ENCODE measurements around the gene DAB1. TPM values are rescaled to one million over a fixed set of nuclear protein-coding genes. Genes with fewer than 3 reads are reported as not detected.

Gene DAB1
- total RNA-seq, 1 experiment from 2014 or later = not detected

- ChIA-PET RAD21 (ENCODE audit: low non-redundant PET in 1 of 2, low total read pairs in 2 of 2, uncharacterized antibody in 2 of 2, unreplicated experiment in 2 of 2) (no interaction called here), CTCF (no interaction called here), POLR2A (no interaction called here)
- no peaks in the 10 kb centered on the region for H3K79me2 ChIP-seq (ENCODE audit: insufficient read depth, low read length)
- no peaks in the 10 kb centered on the region for H3K9me2 ChIP-seq (ENCODE audit: insufficient read depth)
- H3K4me3 ChIP-seq (replicated peaks in 1 of 2; ENCODE audit: low read depth in 1 of 2, low read length in 2 of 2) = no peak overlapping the region
- H3K9ac ChIP-seq (ENCODE audit: low read length) = no peak overlapping the region
- H3K9me3 ChIP-seq (ENCODE audit: control insufficient read depth in 1 of 2, insufficient read depth in 1 of 2, low read depth in 1 of 2, low read length in 2 of 2) = no peaks in the 10 kb centered on the region
- TF ChIP-seq ELF1 (IDR thresholded peaks at IDR 0.05; ENCODE audit: borderline replicate concordance, low read depth) (no peak), ZFX (IDR thresholded peaks at IDR 0.05) (no peak), SP1 (IDR thresholded peaks at IDR 0.05; ENCODE audit: low read depth) (no peak), CEBPB (IDR thresholded peaks at IDR 0.05; ENCODE audit: low read depth) (no peak), REST (IDR thresholded peaks at IDR 0.05; ENCODE audit: low read depth) (no peak), MAX (IDR thresholded peaks at IDR 0.05) (no peak), POLR2AphosphoS5 (IDR thresholded peaks at IDR 0.05; ENCODE audit: low read depth, low read length) (no peak), ATF3 (IDR thresholded peaks at IDR 0.05) (no peak), CTCF (IDR thresholded peaks at IDR 0.05 in 2 of 3, conservative IDR thresholded peaks at IDR 0.05 in 1 of 3; ENCODE audit: borderline replicate concordance in 1 of 3, insufficient read depth in 1 of 3, low read depth in 2 of 3, low read length in 2 of 3) (no peak)
- no TSS peak for BruUV-seq (replicated peaks)
- no peaks in the 10 kb centered on the region for H4K20me1 ChIP-seq (ENCODE audit: insufficient read depth)
- no peaks in the 10 kb centered on the region for H3K36me3 ChIP-seq (ENCODE audit: control insufficient read depth in 1 of 2, insufficient read depth in 2 of 2, low read length in 2 of 2)
- no peak overlapping the region for H3K4me2 ChIP-seq (ENCODE audit: low read length)
- ATAC-seq = no peak
- H3K27ac ChIP-seq (ENCODE audit: low read depth, low read length) = no peak overlapping the region
- H2AFZ ChIP-seq (ENCODE audit: low read depth, low read length, poor library complexity, severe bottlenecking) = no peak overlapping the region
- H3K27me3 ChIP-seq (ENCODE audit: insufficient read depth, low read length) = no peaks in the 10 kb centered on the region
- no peak for DNase-seq (ENCODE audit: low read depth, low spot score)
- H3K4me1 ChIP-seq (ENCODE audit: control insufficient read depth in 1 of 2, insufficient read depth in 2 of 2, low read length in 2 of 2) = no peaks in the 10 kb centered on the region
- intact Hi-C loops (cut with micrococcal nuclease) = no loop called here
Measured at GRCh38 chr1:57423135-57423655, 665 bp downstream of the DAB1 start.

All from HCT116 (cell line).